ENCODE data around the gene NTNG2.
A peak's percentile ranks its signal among the peaks of the same experiment; 100 is the strongest.

The NTNG2 gene

DNA sequence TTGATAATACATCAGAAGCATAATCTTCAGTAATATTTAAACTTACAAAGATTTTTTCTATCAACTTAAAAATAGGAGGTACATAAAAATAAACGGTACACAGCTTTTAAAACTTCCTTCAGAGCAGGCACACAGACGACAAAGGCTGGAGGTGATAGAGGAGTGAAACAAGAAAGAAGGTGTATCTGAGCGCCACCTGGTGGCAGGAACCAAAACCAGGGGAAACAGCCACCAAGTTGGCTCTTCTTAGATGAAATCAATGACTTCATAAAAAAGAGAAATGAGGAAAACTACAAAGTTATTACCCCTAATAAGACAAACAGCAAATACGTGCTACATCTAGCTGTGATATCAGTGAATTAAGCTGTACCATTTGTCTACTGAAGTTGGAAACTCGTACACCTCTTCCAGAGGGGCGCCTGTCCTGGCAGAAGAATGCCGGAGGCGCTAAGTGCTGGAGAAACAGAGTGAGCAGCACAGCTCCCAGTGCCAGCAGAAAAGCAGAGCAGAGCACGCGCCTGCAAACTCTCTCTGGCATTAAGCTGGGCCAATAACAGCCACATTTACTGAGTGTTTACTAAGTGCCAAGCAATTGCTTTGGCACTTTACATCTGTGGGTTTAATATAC lies 107.0 kb downstream of the NTNG2 start:
- peak; percentile 71 to 77 for DNase-seq

DNA sequence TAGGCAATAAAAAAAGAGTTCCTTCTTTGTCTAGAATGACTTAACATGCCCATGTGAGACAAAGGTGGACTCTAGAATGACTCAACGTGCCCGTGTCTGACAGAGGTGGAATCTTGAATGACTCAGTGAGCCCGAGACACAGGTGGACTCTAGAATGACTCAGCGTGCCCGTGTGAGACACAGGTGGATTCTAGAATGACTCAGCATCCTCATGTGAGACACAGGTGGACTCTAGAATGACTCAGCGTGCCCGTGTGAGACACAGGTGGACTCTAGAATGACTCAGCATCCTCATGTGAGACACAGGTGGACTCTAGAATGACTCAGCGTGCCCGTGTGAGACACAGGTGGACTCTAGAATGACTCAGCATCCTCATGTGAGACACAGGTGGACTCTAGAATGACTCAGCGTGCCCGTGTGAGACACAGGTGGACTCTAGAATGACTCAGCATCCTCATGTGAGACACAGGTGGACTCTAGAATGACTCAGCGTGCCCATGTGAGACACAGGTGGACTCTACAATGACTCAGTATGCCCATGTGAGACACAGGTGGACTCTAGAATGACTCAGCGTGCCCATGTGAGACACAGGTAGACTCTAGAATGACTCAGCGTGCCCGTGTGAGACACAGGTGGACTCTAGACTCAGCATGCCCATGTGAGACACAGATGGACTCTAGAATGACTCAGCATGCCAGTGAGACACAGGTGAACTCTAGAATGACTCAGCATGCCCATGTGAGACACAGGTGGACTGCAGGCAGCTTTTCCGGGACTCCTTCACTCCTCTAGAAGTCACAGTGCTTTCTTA lies 108.1 kb downstream of the NTNG2 start:
- DNase-seq, result peak in 1 of 2 donors; percentile 9

DNA sequence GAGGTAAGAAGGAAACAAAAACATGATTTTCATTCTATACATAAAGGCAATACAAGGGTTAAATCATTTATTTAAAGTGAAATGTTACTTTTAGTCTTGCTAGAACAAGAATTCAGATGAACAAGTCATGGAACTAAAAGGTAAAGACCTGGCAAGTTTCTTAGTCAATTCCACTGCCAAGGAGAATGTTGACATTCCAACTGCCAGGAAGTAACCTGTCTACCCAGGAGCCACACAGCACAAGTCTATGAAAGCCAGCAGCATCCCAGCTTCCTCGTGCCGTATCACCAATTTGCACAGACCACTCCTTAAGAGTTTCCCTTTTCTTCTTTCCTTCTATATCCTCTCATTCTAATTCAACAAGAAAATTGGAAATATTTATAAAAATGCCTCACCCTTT lies 113.0 kb downstream of the NTNG2 start:
- no peak for DNase-seq

DNA sequence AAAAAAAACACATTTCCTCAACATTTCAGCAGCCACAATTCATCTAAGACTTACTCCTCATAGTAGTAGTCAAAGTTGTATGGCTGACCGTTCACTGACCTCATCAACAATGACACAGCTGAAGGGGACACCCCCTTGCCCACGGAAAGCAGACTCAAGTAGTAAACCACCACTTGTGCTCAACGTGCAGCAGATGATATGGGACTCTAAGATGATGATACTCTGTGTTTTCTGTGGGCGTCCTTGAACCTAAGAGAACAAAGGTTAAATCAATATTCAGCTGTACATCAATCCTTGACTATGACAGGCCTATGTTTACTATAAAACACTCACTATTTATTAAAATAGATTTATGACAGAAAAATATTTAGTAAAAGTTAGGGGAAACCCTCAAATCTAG lies 121.3 kb downstream of the NTNG2 start:
- no peak for DNase-seq

DNA sequence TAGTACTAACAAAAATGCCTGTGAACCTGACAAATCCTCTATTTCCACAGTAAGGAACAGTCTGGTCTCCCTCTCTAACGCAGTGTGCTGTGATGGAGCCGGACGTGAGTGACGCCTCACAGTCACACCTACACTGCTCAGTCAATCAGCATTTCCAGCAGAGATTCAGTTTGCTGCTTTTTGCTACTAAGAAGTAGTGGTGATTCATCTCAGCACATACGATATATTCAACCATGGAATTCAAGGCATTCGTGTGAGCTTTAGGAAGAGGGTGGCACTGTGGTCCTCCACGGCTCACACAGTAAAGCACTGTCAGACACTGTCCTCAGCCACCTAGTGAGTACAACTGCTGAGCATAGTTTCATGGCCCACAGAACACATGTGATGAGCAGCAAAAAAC lies 122.0 kb downstream of the NTNG2 start:
- no peak for DNase-seq

DNA sequence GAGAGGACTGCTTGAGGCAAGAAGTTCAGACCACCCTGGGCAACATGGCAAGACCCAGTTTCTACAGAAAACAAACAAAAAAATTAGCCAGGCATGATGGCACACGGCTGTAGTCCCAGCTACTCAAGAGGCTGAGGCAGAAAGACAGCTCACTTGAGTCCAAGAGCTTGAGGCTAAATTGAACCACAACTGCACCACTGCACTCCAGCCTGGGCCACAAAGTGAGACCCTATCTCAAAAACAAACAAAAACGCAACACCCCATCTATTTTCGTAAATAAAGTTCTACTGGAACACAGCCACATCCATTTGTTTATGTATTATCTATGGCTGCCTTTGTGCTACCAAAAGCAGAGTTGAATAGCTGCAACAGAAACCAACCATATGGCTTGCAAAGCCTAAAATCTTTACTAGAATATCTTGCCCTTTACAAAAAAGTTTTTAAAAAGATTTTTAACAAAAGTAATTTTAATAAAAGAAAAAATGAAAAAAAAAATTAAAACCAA lies 125.5 kb downstream of the NTNG2 start:
- DNase-seq, result no peak

DNA sequence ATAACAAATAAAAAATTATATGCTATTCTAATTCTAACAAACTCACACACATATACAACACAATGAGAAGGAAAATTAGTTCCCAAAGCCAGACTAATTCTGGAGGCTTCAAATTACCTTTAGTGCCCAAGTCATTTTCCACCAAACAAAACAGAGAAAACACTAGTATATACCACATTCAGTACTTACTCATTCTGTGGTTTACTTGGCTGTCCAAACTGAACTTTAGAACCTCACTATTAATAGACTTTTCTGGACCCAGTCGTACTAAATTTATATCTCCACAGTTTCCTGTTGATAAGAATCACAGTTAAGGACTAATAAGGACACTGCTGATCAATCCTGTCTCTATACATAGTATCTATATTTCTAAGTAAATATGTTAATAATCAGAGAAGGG lies 126.5 kb downstream of the NTNG2 start:
- DNase-seq, result no peak

DNA sequence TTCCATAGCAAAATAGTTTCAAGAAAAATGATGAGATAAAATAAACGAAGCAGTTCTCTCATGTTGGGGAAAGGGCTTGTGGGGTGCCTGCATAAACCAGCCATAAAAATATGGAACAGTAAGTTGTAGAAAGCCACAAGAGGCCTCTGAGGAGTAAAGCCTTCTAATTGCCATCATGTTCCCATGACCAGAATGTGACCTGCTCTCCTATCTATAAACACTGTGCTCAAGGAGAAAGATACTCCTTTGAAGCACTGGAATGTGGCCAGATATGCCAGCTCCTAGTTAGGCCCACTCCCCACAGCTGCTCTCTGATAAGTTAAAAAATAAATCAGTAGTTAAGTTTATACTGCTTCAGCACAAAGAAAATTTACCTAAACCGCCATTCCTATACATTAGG lies 127.1 kb downstream of the NTNG2 start:
- DNase-seq, result no peak

DNA sequence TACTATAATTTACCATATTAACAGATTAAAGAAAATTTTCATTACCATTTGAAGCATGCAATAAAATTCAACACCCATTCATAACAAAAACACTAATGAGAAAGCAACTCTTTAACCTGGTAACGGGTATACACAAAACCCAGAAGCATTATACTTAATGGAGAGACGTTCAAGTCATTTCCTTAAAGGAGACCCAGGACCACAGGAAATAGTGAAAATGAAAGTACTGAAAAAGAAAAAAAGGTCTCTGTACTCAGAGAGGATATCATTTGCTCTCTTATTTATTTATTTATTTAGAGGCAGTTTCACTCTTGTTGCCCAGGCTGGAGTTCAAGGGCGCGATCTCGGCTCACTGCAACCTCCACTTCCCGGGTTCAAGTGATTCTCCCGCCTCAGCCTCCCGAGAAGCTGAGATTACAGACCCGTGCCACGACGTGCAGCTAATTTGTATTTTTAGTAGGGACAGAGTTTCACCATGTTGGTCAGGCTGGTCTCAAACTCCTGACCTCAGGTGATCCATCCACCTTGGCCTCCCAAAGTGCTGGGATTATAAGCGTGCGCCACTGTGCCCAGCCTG lies 131.4 kb downstream of the NTNG2 start:
- peak in 1 of 2 donors; percentile 38 for DNase-seq
